MM.1S (cell line): Measurements from ENCODE around the gene DNAH8.

ENCODE experiments used
- DNase-seq: peaks from one replicate; pipeline ENCODE4 v3.0.0-alpha.2; 2015
- H2AFZ ChIP-seq: fragments of 300-600 bp; sonication (generic); 2 replicates; pipeline ENCODE4 v1.6.0; 2016; ENCODE audit warnings: antibody characterized with exemption, low read length
- H3F3A ChIP-seq: fragments of 300-600 bp; sonication (generic); 2 replicates; pipeline ENCODE4 v1.6.1; 2016; ENCODE audit warnings: mild to moderate bottlenecking, antibody characterized with exemption, low read length, moderate library complexity, mixed read lengths; ENCODE audit not compliant: insufficient read depth
- H3K27ac ChIP-seq: fragments of 300-600 bp; sonication (generic); 2 replicates; pipeline ENCODE4 v1.5.1; 2016; ENCODE audit warnings: mild to moderate bottlenecking, low read length
- H3K27me3 ChIP-seq: fragments of 300-600 bp; sonication (generic); replicated peaks from 2 replicates; pipeline ENCODE4 v1.6.0; 2016; ENCODE audit warnings: low read length; ENCODE audit not compliant: insufficient read depth
- H3K36me3 ChIP-seq: fragments of 300-600 bp; sonication (generic); replicated peaks from 2 replicates; pipeline ENCODE4 v1.6.1; 2016; ENCODE audit warnings: mild to moderate bottlenecking, low read length, mixed read lengths; ENCODE audit not compliant: insufficient read depth
- H3K4me1 ChIP-seq: fragments of 300-600 bp; sonication (generic); 2 replicates; pipeline ENCODE4 v1.6.1; 2016; ENCODE audit warnings: low read length, mixed read lengths
- H3K4me2 ChIP-seq: fragments of 300-600 bp; sonication (generic); 2 replicates; pipeline ENCODE4 v1.6.0; 2016; ENCODE audit warnings: low read depth, low read length
- H3K4me3 ChIP-seq: fragments of 300-600 bp; sonication (generic); 2 replicates; pipeline ENCODE4 v1.5.1; 2016; ENCODE audit warnings: low read length, mixed read lengths
- H3K79me2 ChIP-seq: fragments of 300-600 bp; sonication (generic); 2 replicates; pipeline ENCODE4 v1.6.1; 2016; ENCODE audit warnings: mixed run types, low read length, mixed read lengths
- H3K9ac ChIP-seq: fragments of 300-600 bp; sonication (generic); 2 replicates; pipeline ENCODE4 v1.6.1; 2016; ENCODE audit warnings: low read length, mixed read lengths
- H3K9me2 ChIP-seq: fragments of 300-600 bp; sonication (generic); replicated peaks from 2 replicates; pipeline ENCODE4 v1.6.1; 2016; ENCODE audit warnings: mild to moderate bottlenecking, low read length, mixed read lengths; ENCODE audit not compliant: insufficient read depth
- H3K9me3 ChIP-seq: fragments of 300-600 bp; sonication (generic); replicated peaks from 2 replicates; pipeline ENCODE4 v1.6.1; 2016; ENCODE audit warnings: mild to moderate bottlenecking, low read length, mixed read lengths; ENCODE audit not compliant: insufficient read depth
- H4K20me1 ChIP-seq: fragments of 300-600 bp; sonication (generic); 2 replicates; pipeline ENCODE4 v1.6.1; 2016; ENCODE audit warnings: mild to moderate bottlenecking, low read length, moderate library complexity, mixed read lengths; ENCODE audit not compliant: insufficient read depth
- EZH2 ChIP-seq: fragments of 300-600 bp; sonication (generic); optimal IDR thresholded peaks from 2 replicates; pipeline ENCODE3; 2017; ENCODE audit warnings: low read depth, mild to moderate bottlenecking, antibody characterized with exemption, low read length, mixed read lengths
- EZH2phosphoT487 ChIP-seq: fragments of 300-600 bp; sonication (generic); IDR thresholded peaks from 2 replicates; pipeline ENCODE4 v1.6.1; 2018; ENCODE audit warnings: antibody characterized with exemption, low read length
- TF ChIP-seq, protein P1 (sequence below): fragments of 300-600 bp; sonication (generic); IDR thresholded peaks from 2 replicates; pipeline ENCODE4 v1.5.1; 2016; ENCODE audit warnings: antibody characterized with exemption, low read length, mixed read lengths

DNAH8 gene

GRCh38 chr6:38847497-38847896 is 132.4 kb downstream of the DNAH8 start:
- no peak overlapping the region for H3K9ac ChIP-seq
- no peaks in the 10 kb centered on the region for H4K20me1 ChIP-seq
- no peaks in the 10 kb centered on the region for H3F3A ChIP-seq
- H3K4me3 ChIP-seq, result no peak overlapping the region
- no peaks in the 10 kb centered on the region for H3K27me3 ChIP-seq
- no peaks in the 10 kb centered on the region for H3K9me3 ChIP-seq
- no peaks in the 10 kb centered on the region for H3K79me2 ChIP-seq
- H3K9me2 ChIP-seq, result no peaks in the 10 kb centered on the region
- no peak for DNase-seq
- no peaks in the 10 kb centered on the region for H3K36me3 ChIP-seq
- H3K27ac ChIP-seq, result no peak overlapping the region
- TF ChIP-seq EZH2phosphoT487 (no peak), EZH2 (no peak)
- TF ChIP-seq, protein P1, sequence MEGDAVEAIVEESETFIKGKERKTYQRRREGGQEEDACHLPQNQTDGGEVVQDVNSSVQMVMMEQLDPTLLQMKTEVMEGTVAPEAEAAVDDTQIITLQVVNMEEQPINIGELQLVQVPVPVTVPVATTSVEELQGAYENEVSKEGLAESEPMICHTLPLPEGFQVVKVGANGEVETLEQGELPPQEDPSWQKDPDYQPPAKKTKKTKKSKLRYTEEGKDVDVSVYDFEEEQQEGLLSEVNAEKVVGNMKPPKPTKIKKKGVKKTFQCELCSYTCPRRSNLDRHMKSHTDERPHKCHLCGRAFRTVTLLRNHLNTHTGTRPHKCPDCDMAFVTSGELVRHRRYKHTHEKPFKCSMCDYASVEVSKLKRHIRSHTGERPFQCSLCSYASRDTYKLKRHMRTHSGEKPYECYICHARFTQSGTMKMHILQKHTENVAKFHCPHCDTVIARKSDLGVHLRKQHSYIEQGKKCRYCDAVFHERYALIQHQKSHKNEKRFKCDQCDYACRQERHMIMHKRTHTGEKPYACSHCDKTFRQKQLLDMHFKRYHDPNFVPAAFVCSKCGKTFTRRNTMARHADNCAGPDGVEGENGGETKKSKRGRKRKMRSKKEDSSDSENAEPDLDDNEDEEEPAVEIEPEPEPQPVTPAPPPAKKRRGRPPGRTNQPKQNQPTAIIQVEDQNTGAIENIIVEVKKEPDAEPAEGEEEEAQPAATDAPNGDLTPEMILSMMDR, result no peak
- H2AFZ ChIP-seq, result no peak overlapping the region
- H3K4me2 ChIP-seq, result no peak overlapping the region
- H3K4me1 ChIP-seq, result no peaks in the 10 kb centered on the region

GRCh38 chr6:38848760-38849159 is 133.6 kb downstream of the DNAH8 start:
- H3K79me2 ChIP-seq, result no peaks in the 10 kb centered on the region
- no peaks in the 10 kb centered on the region for H3K4me1 ChIP-seq
- H3K4me2 ChIP-seq, result no peak overlapping the region
- no peak overlapping the region for H3K27ac ChIP-seq
- no peaks in the 10 kb centered on the region for H3F3A ChIP-seq
- H3K4me3 ChIP-seq, result no peak overlapping the region
- H3K9me3 ChIP-seq, result no peaks in the 10 kb centered on the region
- H2AFZ ChIP-seq, result no peak overlapping the region
- no peak overlapping the region for H3K9ac ChIP-seq
- H3K36me3 ChIP-seq, result no peaks in the 10 kb centered on the region
- H3K9me2 ChIP-seq, result no peaks in the 10 kb centered on the region
- TF ChIP-seq EZH2 (no peak), EZH2phosphoT487 (no peak)
- TF ChIP-seq, protein P1, result no peak
- DNase-seq, result no peak
- no peaks in the 10 kb centered on the region for H3K27me3 ChIP-seq
- no peaks in the 10 kb centered on the region for H4K20me1 ChIP-seq

- H3K4me1 ChIP-seq, result no peaks in the 10 kb centered on the region
- no peak overlapping the region for H3K4me3 ChIP-seq
- no peaks in the 10 kb centered on the region for H4K20me1 ChIP-seq
- H2AFZ ChIP-seq, result no peak overlapping the region
- TF ChIP-seq EZH2phosphoT487 (no peak), EZH2 (no peak)
- TF ChIP-seq, protein P1, result no peak
- no peak overlapping the region for H3K27ac ChIP-seq
- no peaks in the 10 kb centered on the region for H3K9me2 ChIP-seq
- no peaks in the 10 kb centered on the region for H3K27me3 ChIP-seq
- H3K9ac ChIP-seq, result no peak overlapping the region
- no peaks in the 10 kb centered on the region for H3K79me2 ChIP-seq
- no peaks in the 10 kb centered on the region for H3F3A ChIP-seq
- no peak overlapping the region for H3K4me2 ChIP-seq
- no peak for DNase-seq
- no peaks in the 10 kb centered on the region for H3K9me3 ChIP-seq
- no peaks in the 10 kb centered on the region for H3K36me3 ChIP-seq
Measured at GRCh38 chr6:38852215-38852614, 137.1 kb downstream of the DNAH8 start.
